A673 (cell line): ENCODE data around the gene HACE1.

ENCODE experiments used
- EZH2 ChIP-seq: fragments of 200-600 bp; sonication (generic); IDR thresholded peaks from 2 replicates; pipeline ENCODE4 v1.6.1; 2017; ENCODE audit warnings: borderline replicate concordance, low read depth, mild to moderate bottlenecking, mixed read lengths, antibody characterized with exemption, low read length; ENCODE audit not compliant: poor library complexity, severe bottlenecking
- TF ChIP-seq, protein P1 (sequence below): fragments of 300-800, 200-600 bp; sonication (generic); conservative IDR thresholded peaks from 2 replicates; pipeline ENCODE4 v1.5.1; 2017; ENCODE audit warnings: low read depth, mild to moderate bottlenecking, antibody characterized with exemption, low read length, moderate library complexity, mixed read lengths

DNA sequence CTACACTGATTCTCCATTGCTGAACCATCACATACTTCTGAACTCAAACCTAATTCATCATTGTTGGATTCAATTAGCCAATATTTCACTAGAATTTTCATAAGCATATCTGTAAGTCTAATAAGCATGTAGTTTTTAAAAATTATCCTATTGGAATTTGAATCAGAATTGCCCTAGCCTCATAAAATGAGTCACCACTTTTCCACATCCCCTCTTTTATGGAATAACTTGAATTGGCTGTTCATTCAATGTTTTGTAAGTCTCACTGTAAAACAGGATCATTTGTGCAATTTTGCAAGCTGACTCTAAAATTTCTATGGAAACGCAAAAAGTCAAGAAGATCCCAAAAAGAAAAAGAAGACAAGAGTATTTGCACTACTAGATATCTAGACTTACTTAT, 141.0 kb downstream of the HACE1 start:
- TF ChIP-seq, protein P1, sequence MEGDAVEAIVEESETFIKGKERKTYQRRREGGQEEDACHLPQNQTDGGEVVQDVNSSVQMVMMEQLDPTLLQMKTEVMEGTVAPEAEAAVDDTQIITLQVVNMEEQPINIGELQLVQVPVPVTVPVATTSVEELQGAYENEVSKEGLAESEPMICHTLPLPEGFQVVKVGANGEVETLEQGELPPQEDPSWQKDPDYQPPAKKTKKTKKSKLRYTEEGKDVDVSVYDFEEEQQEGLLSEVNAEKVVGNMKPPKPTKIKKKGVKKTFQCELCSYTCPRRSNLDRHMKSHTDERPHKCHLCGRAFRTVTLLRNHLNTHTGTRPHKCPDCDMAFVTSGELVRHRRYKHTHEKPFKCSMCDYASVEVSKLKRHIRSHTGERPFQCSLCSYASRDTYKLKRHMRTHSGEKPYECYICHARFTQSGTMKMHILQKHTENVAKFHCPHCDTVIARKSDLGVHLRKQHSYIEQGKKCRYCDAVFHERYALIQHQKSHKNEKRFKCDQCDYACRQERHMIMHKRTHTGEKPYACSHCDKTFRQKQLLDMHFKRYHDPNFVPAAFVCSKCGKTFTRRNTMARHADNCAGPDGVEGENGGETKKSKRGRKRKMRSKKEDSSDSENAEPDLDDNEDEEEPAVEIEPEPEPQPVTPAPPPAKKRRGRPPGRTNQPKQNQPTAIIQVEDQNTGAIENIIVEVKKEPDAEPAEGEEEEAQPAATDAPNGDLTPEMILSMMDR = no peak
- TF ChIP-seq EZH2 = no peak
